ENCODE measurements around the gene DPP3.

GRCh38 chr11:66459138-66459778 is 21.0 kb upstream of the DPP3 start:
- TF ChIP-seq, protein P1, sequence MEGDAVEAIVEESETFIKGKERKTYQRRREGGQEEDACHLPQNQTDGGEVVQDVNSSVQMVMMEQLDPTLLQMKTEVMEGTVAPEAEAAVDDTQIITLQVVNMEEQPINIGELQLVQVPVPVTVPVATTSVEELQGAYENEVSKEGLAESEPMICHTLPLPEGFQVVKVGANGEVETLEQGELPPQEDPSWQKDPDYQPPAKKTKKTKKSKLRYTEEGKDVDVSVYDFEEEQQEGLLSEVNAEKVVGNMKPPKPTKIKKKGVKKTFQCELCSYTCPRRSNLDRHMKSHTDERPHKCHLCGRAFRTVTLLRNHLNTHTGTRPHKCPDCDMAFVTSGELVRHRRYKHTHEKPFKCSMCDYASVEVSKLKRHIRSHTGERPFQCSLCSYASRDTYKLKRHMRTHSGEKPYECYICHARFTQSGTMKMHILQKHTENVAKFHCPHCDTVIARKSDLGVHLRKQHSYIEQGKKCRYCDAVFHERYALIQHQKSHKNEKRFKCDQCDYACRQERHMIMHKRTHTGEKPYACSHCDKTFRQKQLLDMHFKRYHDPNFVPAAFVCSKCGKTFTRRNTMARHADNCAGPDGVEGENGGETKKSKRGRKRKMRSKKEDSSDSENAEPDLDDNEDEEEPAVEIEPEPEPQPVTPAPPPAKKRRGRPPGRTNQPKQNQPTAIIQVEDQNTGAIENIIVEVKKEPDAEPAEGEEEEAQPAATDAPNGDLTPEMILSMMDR (conservative IDR thresholded peaks at IDR 0.05; ENCODE audit: low read depth, low read length) = no peak
- no peak for TF ChIP-seq EZH2 (IDR thresholded peaks at IDR 0.05; ENCODE audit: borderline replicate concordance, low read depth, low read length, poor library complexity, severe bottlenecking)
